HEK293T (cell line): ENCODE results near the gene SLC7A9.
"Not testable (repeated sequence)": the region's sequence is repeated elsewhere in the genome, so short reads cannot be mapped to it uniquely, and the experiment has no call there.

ENCODE experiments used
- CTCF ChIA-PET: fragments of 350-600 bp; formaldehyde crosslinking; extraction: SDS; loops from one replicate; lab custom pipeline; 2021; ENCODE audit warnings: antibody characterized with exemption, inconsistent platforms; lab: Yijun Ruan, JAX
- POLR2A ChIA-PET: fragments of 350-600 bp; formaldehyde crosslinking; extraction: SDS; loops from one replicate; lab custom pipeline; 2020; ENCODE audit warnings: antibody characterized with exemption, inconsistent platforms; lab: Yijun Ruan, JAX
- DNase-seq: peaks from one replicate; pipeline ENCODE4 v3.0.0; 2012; ENCODE audit warnings: mixed read lengths; ENCODE audit errors: extremely low spot score
- ARNT ChIP-seq: fragments of 450-650 bp; IDR thresholded peaks from 2 replicates; pipeline ENCODE4 v1.6.1; 2017; ENCODE audit warnings: mild to moderate bottlenecking
- BHLHE40 ChIP-seq: fragments of 450-650 bp; IDR thresholded peaks from 2 replicates; pipeline ENCODE4 v1.6.1; 2016; ENCODE audit warnings: mild to moderate bottlenecking, moderate library complexity, borderline replicate concordance
- CTBP1 ChIP-seq: fragments of 450-650 bp; IDR thresholded peaks from 2 replicates; pipeline ENCODE4 v1.6.1; 2016; ENCODE audit warnings: borderline replicate concordance
- ELF4 ChIP-seq: fragments of 450-650 bp; IDR thresholded peaks from 2 replicates; pipeline ENCODE4 v1.6.1; 2017; ENCODE audit warnings: antibody characterized with exemption
- FOXA1 ChIP-seq: fragments of 450-650 bp; IDR thresholded peaks from 2 replicates; pipeline ENCODE4 v1.6.1; 2016; ENCODE audit warnings: mild to moderate bottlenecking
- FOXK2 ChIP-seq: fragments of 450-650 bp; IDR thresholded peaks from 2 replicates; pipeline ENCODE4 v1.6.1; 2016; ENCODE audit warnings: mild to moderate bottlenecking
- FOXM1 ChIP-seq: fragments of 450-650 bp; IDR thresholded peaks from 2 replicates; pipeline ENCODE4 v1.6.1; 2017; ENCODE audit warnings: mild to moderate bottlenecking, borderline replicate concordance
- HDGF ChIP-seq: fragments of 450-650 bp; IDR thresholded peaks from 2 replicates; pipeline ENCODE4 v1.6.1; 2017; ENCODE audit warnings: antibody characterized with exemption, borderline replicate concordance
- L3MBTL2 ChIP-seq: fragments of 450-650 bp; conservative IDR thresholded peaks from 2 replicates; pipeline ENCODE4 v1.6.1; 2016; ENCODE audit warnings: mild to moderate bottlenecking
- LEF1 ChIP-seq: fragments of 450-650 bp; IDR thresholded peaks from 2 replicates; pipeline ENCODE4 v1.6.1; 2017; ENCODE audit warnings: mild to moderate bottlenecking, borderline replicate concordance
- NFRKB ChIP-seq: fragments of 450-650 bp; IDR thresholded peaks from 2 replicates; pipeline ENCODE4 v1.6.1; 2016; ENCODE audit warnings: mild to moderate bottlenecking, moderate library complexity
- SP1 ChIP-seq: fragments of 450-650 bp; IDR thresholded peaks from 2 replicates; pipeline ENCODE4 v1.6.1; 2017
- SUZ12 ChIP-seq: fragments of 450-650 bp; IDR thresholded peaks from 2 replicates; pipeline ENCODE4 v1.6.1; 2016; ENCODE audit warnings: mild to moderate bottlenecking
- TARDBP ChIP-seq: fragments of 450-650 bp; IDR thresholded peaks from 2 replicates; pipeline ENCODE4 v1.6.1; 2016
- ZNF384 ChIP-seq: fragments of 450-650 bp; IDR thresholded peaks from 2 replicates; pipeline ENCODE4 v1.6.1; 2016
- TF ChIP-seq, protein P1 (sequence below): fragments of 450-650 bp; IDR thresholded peaks from 2 replicates; pipeline ENCODE4 v1.6.1; 2016

SLC7A9 gene

DNA sequence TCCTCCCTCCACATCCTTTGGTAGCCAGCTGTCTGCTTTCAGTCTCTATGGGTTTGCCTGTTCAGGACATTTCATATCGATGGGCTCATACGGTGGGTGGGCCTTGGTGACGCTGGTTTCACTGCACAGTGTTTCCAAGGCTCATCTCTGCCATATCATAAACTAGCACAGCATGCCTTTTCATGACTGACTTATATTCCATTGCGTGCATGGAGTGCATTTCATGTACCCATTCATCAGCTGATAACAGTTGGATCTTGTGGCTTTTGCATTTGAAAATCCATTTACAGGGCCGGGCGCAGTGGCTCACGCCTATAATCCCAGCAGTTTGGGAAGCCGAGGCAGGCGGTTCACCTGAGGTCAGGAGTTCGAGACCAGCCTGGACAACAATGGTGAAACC lies 80.1 kb downstream of the SLC7A9 start:
- ChIA-PET POLR2A (no interaction called here), CTCF (no interaction called here)
- TF ChIP-seq ARNT (no peak), NFRKB (no peak), FOXK2 (no peak), TARDBP (no peak), FOXM1 (no peak), ZNF384 (no peak), LEF1 (no peak), SUZ12 (no peak), ELF4 (no peak), L3MBTL2 (no peak), SP1 (no peak), BHLHE40 (no peak), HDGF (no peak), CTBP1 (no peak), FOXA1 (no peak)
- TF ChIP-seq, protein P1, sequence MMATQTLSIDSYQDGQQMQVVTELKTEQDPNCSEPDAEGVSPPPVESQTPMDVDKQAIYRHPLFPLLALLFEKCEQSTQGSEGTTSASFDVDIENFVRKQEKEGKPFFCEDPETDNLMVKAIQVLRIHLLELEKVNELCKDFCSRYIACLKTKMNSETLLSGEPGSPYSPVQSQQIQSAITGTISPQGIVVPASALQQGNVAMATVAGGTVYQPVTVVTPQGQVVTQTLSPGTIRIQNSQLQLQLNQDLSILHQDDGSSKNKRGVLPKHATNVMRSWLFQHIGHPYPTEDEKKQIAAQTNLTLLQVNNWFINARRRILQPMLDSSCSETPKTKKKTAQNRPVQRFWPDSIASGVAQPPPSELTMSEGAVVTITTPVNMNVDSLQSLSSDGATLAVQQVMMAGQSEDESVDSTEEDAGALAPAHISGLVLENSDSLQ: no peak
- DNase-seq: no peak

DNA sequence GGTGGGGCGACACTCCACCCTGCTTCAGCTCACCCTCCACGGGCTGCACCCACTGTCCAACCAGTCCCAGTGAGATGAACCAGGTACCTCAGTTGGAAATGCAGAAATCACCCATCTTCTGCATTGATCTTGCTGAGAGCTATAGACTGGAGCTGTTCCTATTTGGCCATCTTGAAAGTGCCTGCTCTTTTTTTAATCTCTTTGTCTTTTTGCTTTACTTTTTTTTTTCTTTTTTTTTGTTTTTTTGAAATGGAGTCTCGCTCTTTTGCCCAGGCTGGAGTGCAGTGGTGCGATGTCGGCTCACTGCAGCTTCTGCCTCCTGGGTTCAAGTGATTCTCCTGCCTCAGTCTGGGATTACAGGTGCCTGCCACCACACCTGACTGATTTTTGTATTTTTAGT lies 81.7 kb downstream of the SLC7A9 start:
- CTCF ChIA-PET: interaction anchor here (1.0 kb wide), 1 partner anchor 15 kb away, joined by 3 read pairs; no protein-coding TSS in a partner anchor
- POLR2A ChIA-PET, DNase-seq: not testable (repeated sequence)

DNA sequence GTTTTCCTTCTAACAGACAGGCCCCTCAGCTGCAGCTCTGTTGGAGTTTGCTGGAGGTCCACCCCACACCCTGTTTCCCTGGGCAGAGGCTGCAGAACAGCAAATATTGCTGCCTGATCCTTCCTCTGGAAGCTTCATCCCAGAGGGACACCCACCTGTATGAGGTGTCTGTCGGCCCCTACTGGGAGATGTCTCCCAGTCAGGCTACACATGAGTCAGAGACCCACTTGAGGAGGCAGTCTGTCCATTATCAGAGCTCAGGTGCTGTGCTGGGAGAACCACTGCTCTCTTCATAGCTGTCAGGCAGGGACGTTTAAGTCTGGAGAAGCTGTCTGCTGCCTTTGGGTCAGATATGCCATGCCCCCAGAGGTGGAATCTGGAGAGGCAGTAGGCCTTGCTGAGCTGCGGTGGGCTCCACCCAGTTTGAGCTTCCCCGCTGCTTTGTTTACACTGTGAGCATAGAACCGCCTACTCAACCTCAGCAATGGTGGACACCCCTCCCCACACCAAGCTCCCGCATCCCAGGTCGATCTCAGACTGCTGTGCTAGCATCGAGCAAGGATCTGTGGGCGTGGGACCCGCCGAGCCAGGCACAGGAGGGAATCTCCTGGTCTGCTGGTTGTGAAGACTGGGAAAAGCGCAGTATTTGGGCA lies 82.3 kb downstream of the SLC7A9 start:
- DNase-seq, POLR2A ChIA-PET: not testable (repeated sequence)
- CTCF ChIA-PET: interaction anchor here (1.0 kb wide), 1 partner anchor 15 kb away, joined by 3 read pairs; no protein-coding TSS in a partner anchor

DNA sequence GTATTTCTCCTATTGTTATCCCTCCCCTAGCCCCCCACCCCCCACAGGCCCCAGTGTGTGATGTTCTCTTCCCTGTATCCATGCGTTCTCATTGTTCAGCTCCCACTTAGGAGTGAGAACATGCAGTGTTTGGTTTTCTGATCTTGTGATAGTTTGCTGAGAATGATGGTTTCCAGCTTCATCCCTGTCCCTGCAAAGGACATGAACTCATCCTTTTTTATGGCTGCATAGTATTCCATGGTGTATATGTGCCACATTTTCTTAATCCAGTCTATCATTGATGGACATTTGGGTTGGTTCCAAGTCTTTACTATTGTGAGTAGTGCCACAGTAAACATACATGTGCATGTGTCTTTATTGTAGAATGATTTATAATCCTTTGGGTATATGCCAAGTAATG lies 87.5 kb downstream of the SLC7A9 start:
- POLR2A ChIA-PET, DNase-seq, CTCF ChIA-PET: not testable (repeated sequence)

DNA sequence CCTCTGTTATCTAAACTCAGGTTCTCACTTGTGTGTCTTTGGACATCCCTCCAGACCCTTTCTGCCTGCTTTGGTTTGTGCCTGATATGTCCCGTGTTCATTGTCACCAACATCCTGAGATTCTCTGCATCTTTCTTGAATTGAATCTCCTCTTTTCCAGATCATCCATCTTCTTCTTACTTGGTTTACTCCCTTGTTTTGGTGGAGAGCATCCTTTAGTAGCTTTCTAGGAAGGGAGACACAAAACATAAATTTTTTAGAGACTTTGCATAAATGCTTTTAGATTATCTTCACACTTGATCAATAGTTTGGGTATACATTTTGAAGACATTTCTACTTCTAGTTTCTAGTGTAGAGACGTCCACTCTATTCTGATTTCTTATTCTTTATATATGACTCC lies 88.3 kb downstream of the SLC7A9 start:
- TF ChIP-seq TARDBP (no peak), FOXM1 (no peak), L3MBTL2 (no peak), BHLHE40 (no peak), ELF4 (no peak), FOXK2 (no peak), CTBP1 (no peak), NFRKB (no peak), SUZ12 (no peak), SP1 (no peak), ARNT (no peak), FOXA1 (no peak), LEF1 (no peak), ZNF384 (no peak), HDGF (no peak)
- TF ChIP-seq, protein P1: no peak
- CTCF ChIA-PET: no interaction called here
- POLR2A ChIA-PET: no interaction called here
- no peak for DNase-seq
